HEK293T (cell line): Measurements from ENCODE around the gene RAPSN.

Experiments
- CTCF ChIA-PET: fragments of 350-600 bp; formaldehyde crosslinking; extraction: SDS; loops from one replicate; lab custom pipeline; 2021; ENCODE audit warnings: antibody characterized with exemption, inconsistent platforms; lab: Yijun Ruan, JAX
- POLR2A ChIA-PET: fragments of 350-600 bp; formaldehyde crosslinking; extraction: SDS; loops from one replicate; lab custom pipeline; 2020; ENCODE audit warnings: antibody characterized with exemption, inconsistent platforms; lab: Yijun Ruan, JAX
- DNase-seq: peaks from one replicate; pipeline ENCODE4 v3.0.0; 2012; ENCODE audit warnings: mixed read lengths; ENCODE audit errors: extremely low spot score
- ARNT ChIP-seq: fragments of 450-650 bp; IDR thresholded peaks from 2 replicates; pipeline ENCODE4 v1.6.1; 2017; ENCODE audit warnings: mild to moderate bottlenecking
- BHLHE40 ChIP-seq: fragments of 450-650 bp; IDR thresholded peaks from 2 replicates; pipeline ENCODE4 v1.6.1; 2016; ENCODE audit warnings: mild to moderate bottlenecking, moderate library complexity, borderline replicate concordance
- CTBP1 ChIP-seq: fragments of 450-650 bp; IDR thresholded peaks from 2 replicates; pipeline ENCODE4 v1.6.1; 2016; ENCODE audit warnings: borderline replicate concordance
- ELF4 ChIP-seq: fragments of 450-650 bp; IDR thresholded peaks from 2 replicates; pipeline ENCODE4 v1.6.1; 2017; ENCODE audit warnings: antibody characterized with exemption
- FOXA1 ChIP-seq: fragments of 450-650 bp; IDR thresholded peaks from 2 replicates; pipeline ENCODE4 v1.6.1; 2016; ENCODE audit warnings: mild to moderate bottlenecking
- FOXK2 ChIP-seq: fragments of 450-650 bp; IDR thresholded peaks from 2 replicates; pipeline ENCODE4 v1.6.1; 2016; ENCODE audit warnings: mild to moderate bottlenecking
- FOXM1 ChIP-seq: fragments of 450-650 bp; IDR thresholded peaks from 2 replicates; pipeline ENCODE4 v1.6.1; 2017; ENCODE audit warnings: mild to moderate bottlenecking, borderline replicate concordance
- HDGF ChIP-seq: fragments of 450-650 bp; IDR thresholded peaks from 2 replicates; pipeline ENCODE4 v1.6.1; 2017; ENCODE audit warnings: antibody characterized with exemption, borderline replicate concordance
- L3MBTL2 ChIP-seq: fragments of 450-650 bp; conservative IDR thresholded peaks from 2 replicates; pipeline ENCODE4 v1.6.1; 2016; ENCODE audit warnings: mild to moderate bottlenecking
- LEF1 ChIP-seq: fragments of 450-650 bp; IDR thresholded peaks from 2 replicates; pipeline ENCODE4 v1.6.1; 2017; ENCODE audit warnings: mild to moderate bottlenecking, borderline replicate concordance
- NFRKB ChIP-seq: fragments of 450-650 bp; IDR thresholded peaks from 2 replicates; pipeline ENCODE4 v1.6.1; 2016; ENCODE audit warnings: mild to moderate bottlenecking, moderate library complexity
- SP1 ChIP-seq: fragments of 450-650 bp; IDR thresholded peaks from 2 replicates; pipeline ENCODE4 v1.6.1; 2017
- SUZ12 ChIP-seq: fragments of 450-650 bp; IDR thresholded peaks from 2 replicates; pipeline ENCODE4 v1.6.1; 2016; ENCODE audit warnings: mild to moderate bottlenecking
- TARDBP ChIP-seq: fragments of 450-650 bp; IDR thresholded peaks from 2 replicates; pipeline ENCODE4 v1.6.1; 2016
- ZNF384 ChIP-seq: fragments of 450-650 bp; IDR thresholded peaks from 2 replicates; pipeline ENCODE4 v1.6.1; 2016
- TF ChIP-seq, protein P1 (sequence below): fragments of 450-650 bp; IDR thresholded peaks from 2 replicates; pipeline ENCODE4 v1.6.1; 2016

RAPSN gene

DNA sequence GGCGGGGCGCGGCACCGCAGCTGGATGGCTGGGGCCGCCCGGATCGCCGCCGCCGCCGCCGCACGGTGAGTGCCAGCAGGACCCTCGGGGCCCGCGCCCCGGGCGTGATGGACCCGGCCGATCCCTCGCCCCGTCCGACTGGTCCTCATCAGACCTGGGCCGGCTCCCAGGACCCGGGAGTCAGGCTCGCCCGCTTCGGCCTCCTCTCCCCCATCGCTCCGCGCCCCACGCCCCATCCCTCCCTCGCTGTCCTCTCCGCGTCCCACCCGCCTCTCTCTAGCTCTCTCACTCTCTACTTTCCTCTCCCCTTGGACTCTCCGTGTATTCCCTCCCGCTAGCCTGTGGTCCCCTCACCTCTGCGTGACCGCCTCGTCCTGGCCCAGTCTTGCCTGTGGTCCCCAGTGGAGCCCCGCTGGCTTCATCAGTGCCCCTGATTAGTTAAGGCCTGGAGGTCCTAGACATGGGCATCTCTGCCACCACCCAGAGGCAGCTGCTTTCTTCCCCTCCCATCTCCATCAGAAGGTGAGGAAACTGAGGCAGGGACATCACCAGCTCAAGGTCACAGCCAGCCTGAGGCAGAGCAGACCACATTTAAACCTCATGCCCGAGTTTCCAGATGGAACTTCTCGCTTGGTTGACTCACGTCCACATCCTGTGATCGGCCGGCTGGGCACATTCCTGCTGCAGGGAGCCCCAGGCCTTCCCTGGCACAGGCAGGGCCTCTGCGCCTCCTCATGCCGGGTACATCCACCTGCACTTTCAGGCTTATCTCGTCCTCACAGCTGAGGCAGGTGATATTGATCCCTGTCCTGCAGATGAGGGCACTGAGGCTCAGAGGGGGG lies 40.1 kb downstream of the RAPSN start:
- TF ChIP-seq CTBP1, result no peak
- TF ChIP-seq ELF4, result no peak
- no peak for TF ChIP-seq ARNT
- TF ChIP-seq, protein P1, sequence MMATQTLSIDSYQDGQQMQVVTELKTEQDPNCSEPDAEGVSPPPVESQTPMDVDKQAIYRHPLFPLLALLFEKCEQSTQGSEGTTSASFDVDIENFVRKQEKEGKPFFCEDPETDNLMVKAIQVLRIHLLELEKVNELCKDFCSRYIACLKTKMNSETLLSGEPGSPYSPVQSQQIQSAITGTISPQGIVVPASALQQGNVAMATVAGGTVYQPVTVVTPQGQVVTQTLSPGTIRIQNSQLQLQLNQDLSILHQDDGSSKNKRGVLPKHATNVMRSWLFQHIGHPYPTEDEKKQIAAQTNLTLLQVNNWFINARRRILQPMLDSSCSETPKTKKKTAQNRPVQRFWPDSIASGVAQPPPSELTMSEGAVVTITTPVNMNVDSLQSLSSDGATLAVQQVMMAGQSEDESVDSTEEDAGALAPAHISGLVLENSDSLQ, result no peak
- no peak for TF ChIP-seq LEF1
- TF ChIP-seq BHLHE40, result no peak
- ChIA-PET CTCF (interaction anchor here (1.3 kb wide), 1 partner anchor 34 kb away, joined by 4 read pairs; no protein-coding TSS in a partner anchor), POLR2A (interaction anchor here (1.0 to 10.0 kb wide), 4 partner anchors 9 to 35 kb away, joined by 6 to 72 read pairs (median 10); partner anchors contain the start of gene PSMC3)
- DNase-seq, result no peak

DNA sequence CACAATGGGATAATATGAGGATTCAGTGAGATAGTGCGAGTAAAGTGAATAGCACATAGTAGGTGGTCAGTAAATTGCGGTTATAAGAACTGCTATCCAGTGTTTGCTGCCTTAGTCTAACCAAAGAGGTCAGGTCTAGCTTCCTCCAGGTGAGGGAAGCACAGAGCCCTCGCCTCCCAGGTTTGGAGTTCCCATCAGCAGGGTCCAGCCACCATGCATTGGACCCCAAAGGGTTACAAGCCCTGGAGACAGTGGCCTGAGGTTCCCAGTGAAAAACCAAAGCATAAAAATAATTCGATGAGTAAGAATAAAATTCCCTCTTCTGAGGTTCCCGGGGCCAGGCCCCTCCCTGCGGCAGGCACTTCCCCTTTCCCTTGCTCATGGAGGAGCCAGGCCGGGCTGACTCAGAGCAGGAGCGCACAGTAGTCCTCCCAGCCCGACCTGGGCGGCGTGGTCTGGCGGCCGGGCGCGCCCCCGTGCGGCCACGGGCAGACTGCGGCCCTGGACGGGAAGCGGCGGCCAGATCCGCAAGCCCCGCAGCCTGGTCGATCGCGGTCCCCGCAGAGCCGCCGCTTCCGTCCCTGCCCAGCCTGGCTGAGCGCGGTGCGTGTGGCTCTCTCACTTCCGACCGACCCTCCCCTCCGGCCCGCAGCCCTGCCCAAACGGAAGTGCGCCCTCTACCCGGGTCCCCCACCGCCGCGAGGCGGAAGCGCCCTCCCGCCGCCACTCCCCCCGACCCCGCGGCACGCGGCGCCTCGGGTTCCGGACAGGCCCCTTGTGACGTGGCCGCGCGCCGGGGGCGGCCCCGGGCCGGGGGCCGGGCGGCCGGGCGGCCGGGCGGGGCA lies 41.0 kb downstream of the RAPSN start, which contains the start of gene SLC39A13:
Gene SLC39A13, plus strand, starts transcription at position 845 of the 845 bp plus-strand sequence. CDS start 1,505 bp downstream, outside the sequence.
- DNase-seq, result peak; percentile 93
- POLR2A ChIA-PET, result interaction anchor here (0.6 to 10.0 kb wide), 9 partner anchors 8 to 34 kb away, joined by 3 to 72 read pairs (median 5); partner anchors contain the start of genes PSMC3 and SPI1
- TF ChIP-seq CTBP1, result peak; percentile 69; the same call in 1 of the 2 replicates
- no peak for TF ChIP-seq BHLHE40
- TF ChIP-seq, protein P1, result peak; percentile 73
- no peak for TF ChIP-seq ZNF384
- peak; percentile 78; the same call in 1 of the 2 replicates for TF ChIP-seq FOXM1
- peak; percentile 73; the same call in 1 of the 2 replicates for TF ChIP-seq LEF1
- TF ChIP-seq L3MBTL2, result no peak
- no peak for TF ChIP-seq SP1
- TF ChIP-seq FOXA1, result no peak
- TF ChIP-seq ARNT, result peak; percentile 81
- no peak for TF ChIP-seq ELF4
- TF ChIP-seq HDGF, result no peak
- no peak for TF ChIP-seq NFRKB
- TF ChIP-seq TARDBP, result no peak
- TF ChIP-seq FOXK2, result no peak
- TF ChIP-seq SUZ12, result no peak
- CTCF ChIA-PET, result interaction anchor here (1.3 kb wide), 1 partner anchor 34 kb away, joined by 13 read pairs; no protein-coding TSS in a partner anchor

DNA sequence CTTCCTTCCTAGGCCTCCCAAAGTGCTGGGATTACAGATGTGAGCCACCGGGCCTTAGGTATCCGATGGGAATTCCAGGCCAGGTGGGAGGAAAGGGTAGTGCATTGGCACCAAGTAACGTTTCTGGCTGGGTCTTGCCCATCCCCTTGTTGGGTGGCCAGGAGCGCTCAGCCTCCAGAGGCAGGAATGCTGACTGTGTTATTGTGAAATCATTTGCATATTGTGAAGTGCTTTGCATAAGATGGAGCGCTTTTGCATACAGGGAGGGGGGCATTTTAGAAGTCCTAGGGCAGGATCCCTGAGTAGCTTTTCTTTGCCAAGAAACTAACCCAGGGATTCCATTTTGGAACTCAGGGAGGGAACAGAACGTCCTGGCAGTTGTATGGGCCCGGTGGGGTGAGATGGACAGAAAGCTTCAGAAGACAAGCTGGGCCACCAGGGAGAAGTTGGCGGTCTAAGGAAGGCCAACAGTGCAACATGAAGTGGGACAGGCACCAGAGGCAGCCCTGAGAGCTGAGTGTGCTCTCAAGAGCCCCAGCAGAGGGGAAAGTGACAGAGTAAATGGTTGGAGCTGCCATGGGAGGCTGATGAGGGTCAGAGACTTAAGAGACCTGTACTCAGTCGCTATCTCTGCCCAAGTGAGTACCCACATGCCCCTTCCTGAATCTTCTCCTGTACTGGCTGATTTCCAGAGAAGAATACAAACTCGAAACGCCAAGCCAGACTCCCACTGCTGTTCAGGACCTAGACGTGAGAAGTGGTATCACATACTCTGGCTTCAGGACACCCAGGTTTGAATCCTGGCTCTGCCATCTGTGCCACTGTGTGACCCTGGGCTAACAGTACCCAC lies 41.8 kb downstream of the RAPSN start:
- ChIA-PET CTCF (interaction anchor here (1.3 kb wide), 1 partner anchor 33 kb away, joined by 13 read pairs; no protein-coding TSS in a partner anchor), POLR2A (interaction anchor here (0.6 to 10.0 kb wide), 8 partner anchors 9 to 33 kb away, joined by 3 to 72 read pairs (median 4); partner anchors contain the start of genes PSMC3 and SPI1)
- TF ChIP-seq ARNT, result no peak
- TF ChIP-seq FOXK2, result no peak
- no peak for TF ChIP-seq FOXM1
- TF ChIP-seq BHLHE40, result no peak
- TF ChIP-seq CTBP1, result no peak
- no peak for TF ChIP-seq ZNF384
- TF ChIP-seq ELF4, result no peak
- no peak for TF ChIP-seq L3MBTL2
- no peak for TF ChIP-seq HDGF
- TF ChIP-seq SP1, result no peak
- TF ChIP-seq, protein P1, result no peak
- no peak for DNase-seq

DNA sequence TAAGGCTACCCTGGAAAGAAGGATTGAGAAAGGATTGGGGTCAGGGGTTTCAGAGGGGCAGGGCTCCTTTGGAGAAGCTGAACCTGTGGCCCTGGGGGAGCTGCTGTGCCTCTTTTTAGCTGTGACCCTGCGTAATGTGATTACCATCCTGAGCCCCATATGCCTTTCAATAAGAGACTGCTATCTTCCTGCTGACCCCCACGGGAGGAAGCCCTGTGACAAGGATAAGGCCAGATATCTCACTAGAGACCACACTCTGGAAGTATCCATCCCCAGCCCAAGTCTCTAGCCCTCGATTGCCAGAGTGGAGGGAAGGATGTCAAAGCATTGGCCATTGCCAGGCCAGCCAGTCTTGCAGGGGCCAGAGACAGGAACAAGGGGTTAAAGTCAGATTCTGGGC lies 45.4 kb downstream of the RAPSN start:
- POLR2A ChIA-PET, result no interaction called here

More for the DNA sequence above, 45.4 kb downstream of the RAPSN start:
- CTCF ChIA-PET, result interaction anchor here (0.6 to 1.3 kb wide), 2 partner anchors 8 to 29 kb away, joined by 3 to 4 read pairs; no protein-coding TSS in a partner anchor
- TF ChIP-seq LEF1, result no peak
- TF ChIP-seq, protein P1, result no peak
- DNase-seq, result no peak
